SIG-M5 treated with dmso at 0.1 percent for 504 hours (cell line): ENCODE data around the gene DRC7.
"Not testable (repeated sequence)": the region's sequence is repeated elsewhere in the genome, so short reads cannot be mapped to it uniquely, and the experiment has no call there.

Experiments used
- DNase-seq: peaks from one replicate; lab custom pipeline; 2025; ENCODE audit not compliant: unreplicated experiment; lab: John Stamatoyannopoulos, UW

The DRC7 gene

DNA sequence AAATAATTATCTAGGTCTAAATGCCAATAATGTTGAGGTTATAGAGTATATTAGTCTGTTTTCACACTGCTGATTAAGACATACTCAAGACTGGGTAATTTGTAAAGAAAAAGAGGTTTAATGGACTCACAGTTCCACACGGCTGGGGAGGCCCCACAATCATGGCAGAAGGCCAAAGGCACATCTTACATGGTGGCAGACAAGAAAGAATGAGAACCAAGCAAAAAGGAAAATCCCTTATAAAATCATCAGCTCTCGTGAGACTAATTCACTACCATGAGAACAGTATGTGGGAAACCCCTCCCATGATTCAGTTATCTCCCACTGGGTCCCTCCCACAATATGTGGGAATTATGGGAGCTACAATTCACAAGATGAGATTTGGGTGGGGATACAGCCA, 38.1 kb downstream of the DRC7 start:
- DNase-seq, result no peak

DNA sequence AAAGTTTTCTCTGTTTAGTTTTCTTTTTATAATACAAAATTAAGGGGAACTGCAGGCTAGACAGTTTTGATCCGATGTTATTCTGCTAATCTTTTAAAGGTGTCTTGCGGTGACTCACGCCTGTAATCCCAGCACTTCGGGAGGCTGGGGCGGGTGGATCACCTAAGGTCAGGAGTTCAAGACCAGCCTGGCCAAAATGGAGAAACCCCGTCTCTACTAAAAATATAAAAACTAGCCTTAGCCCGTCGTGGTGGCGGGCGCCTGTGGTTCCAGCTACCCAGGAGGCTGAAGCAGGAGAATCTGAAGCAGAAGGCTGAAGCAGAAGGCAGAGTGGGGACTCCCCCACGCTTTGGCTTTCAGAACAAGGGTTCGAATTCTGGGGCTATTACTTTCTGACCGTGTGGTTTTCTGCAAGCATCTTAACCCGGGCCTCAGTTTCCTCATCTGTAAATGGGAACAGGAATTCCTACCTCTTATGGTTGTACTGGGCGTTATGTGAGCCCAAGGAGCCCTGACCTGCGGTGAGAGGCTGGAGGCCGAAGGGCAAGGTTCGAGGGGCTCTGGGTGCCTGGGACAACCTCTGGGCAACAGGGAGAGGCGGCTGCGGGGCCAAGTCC, 39.8 kb downstream of the DRC7 start:
- DNase-seq, result no peak

DNA sequence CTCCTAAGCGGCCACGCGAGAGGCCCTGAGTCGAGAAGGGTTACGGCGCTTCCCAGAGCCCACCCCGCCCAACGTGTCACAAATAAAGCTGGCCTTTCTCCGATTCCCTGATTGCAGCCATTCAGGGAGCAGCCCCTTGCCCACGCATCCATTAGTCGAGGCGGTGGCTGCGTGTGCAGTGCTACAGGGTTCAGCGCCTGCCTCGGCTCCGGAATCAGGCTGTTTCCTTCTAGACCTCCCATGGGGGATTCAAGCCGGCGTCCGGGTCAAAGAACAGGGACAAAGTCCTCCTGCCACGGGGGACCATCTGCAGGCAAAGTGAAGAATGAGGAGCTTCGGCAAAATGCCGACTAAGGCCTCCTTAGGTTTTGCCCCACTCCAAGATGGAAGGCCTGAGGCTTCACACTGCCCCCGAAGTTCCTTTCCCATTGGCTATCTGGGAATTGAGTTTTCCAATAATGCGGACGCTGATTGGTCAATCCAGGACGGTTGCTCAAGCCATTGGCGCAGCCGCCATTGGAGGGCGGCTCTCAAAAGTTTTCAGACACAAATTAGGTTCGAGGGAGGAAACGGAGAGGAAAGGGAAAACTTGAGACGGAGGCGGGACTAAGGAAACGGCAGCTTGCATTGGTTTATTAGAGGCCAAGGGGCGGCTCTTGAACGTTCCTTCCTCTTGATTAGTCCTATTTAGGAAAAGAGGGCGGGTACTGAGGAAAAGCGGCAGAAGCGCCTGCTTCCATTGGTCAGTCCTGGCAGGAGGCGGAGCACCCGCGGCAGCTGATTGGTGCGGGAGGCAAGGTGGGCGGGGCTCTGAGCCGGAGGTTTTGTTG, 40.5 kb downstream of the DRC7 start:
- DNase-seq, result peak; percentile 100

DNA sequence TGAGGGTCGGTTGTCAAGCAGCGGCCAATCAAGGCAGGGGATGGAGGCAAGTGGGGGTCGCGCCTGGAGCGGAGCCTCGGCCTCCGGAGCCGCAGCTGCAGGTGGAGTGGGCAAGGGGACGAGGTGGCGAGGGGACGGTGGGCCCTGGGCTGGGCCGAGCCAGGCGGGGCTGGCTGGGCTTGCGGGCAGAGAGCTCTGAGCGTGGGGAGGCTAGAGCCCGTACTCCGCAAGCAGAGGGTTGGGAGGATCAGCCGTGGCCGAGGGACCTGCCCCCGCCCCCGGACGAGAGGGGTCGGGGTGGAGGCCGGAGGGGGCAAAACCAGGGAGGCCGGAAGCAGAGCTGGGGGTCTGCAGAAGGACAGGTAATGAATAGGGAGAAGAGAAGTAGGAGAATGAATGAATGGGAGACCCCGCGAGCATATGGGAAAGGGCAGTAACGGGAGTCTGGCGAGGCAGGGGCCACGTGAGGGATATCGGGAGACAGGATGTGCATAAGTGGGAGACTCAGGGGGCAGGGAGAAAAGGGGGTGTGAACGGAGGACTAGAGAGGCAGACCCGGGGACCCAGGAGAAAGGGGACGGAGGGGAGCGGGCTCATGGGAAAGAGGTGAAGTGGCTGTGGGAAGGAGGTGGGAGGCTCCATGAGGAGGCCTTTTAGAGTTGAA, 41.3 kb downstream of the DRC7 start, which contains the start of gene KATNB1:
Gene KATNB1 (plus strand): TSS at position 16 of the 664 bp plus-strand sequence. CDS start 1,474 bp downstream, outside the sequence.
- DNase-seq, result no peak

DNA sequence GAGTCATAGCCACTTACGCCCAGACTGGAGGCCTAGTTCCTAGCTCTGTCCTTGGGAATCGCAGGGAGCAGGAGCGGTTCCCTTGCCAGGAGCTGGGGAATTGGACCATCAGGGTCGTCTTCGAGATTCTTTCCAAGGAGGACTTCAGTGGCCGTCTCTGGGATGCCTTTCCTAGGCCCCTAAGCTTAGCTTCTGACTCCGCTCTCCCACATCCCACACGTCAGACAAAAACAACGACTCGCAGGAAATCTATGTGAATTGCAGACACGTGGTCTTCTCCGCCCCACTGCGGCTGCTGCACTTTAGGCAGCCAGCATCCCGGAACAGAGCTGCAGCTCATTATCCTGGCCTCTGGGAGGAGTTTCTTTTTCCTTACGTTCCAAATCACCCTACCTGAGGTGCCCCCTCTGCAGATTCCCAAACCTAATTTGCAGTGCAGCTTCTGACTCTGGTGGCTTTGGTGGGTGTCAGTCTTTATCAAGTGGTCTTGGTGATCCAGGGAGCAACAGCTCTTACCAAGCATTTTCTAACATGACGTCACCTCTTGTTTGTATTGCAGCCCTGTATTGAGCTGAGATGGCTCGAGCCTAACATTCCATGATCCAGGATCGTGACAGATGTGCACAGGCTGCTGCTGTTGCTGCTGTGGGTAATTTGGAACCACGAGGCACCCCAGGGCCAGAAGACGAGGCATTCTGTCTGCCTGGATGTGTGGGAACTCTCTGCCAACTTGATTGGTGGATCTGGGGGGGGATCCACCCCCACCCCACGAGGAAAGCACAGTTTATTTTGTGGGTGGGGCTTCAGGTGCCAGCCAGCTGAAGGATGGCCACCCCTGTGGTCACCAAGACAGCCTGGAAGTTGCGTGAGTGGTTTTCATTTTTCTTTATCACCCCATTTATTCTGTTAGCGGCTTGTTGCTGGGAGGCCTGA, 42.1 kb downstream of the DRC7 start:
- peak; percentile 46 for DNase-seq

DNA sequence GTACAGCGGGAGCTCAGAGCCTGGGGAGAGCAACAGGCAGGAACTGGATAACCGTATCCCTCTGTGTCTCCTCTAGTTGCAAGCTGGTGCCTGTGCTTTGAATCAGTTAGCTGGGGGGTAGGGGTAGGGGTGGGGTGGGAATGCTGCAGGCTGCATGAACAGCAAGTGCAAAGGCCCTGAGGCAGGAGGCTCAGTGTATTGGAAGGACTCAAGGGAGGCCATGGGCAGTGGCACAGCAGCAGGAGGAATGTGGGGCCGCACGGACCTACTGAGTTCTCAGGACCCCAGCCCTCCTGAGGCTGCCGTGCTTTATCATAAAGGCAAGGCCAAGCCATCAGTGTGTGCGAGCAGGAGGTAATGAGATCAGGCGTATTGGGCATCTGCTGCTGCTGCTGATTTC, 44.2 kb downstream of the DRC7 start:
- DNase-seq, result no peak

DNA sequence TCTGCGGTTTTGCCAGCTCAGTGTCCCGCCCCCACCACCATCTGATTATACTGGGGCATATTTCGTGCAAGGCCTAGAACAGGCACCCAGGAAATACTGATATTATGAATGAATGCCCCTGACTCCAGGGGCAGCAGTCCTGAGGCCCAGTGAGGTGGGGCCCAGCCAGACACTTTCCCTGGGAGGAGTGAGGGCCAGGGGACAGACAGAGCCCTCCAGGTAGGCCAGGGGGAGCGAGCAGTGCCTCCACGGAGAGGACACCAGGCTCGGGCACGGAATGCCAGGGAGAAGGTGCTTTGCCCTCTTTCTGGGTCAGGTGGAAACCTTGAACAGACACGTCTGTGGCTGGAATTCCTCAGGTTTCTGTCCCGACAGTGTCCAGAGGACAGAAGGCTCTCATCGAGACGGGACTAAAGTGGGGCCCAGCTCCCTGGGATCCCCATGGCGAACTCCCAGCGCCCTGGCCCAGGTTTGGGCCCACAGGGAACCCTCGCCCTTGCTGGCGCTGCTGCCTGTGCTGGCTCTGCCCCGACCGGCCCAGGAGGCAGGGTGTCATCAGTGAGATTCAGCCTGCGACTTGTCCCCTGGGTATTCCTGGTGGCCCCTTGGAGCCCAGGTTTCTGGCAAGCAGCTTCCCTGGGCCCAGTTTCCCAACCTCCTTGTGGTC, 45.3 kb downstream of the DRC7 start:
- no peak for DNase-seq

DNA sequence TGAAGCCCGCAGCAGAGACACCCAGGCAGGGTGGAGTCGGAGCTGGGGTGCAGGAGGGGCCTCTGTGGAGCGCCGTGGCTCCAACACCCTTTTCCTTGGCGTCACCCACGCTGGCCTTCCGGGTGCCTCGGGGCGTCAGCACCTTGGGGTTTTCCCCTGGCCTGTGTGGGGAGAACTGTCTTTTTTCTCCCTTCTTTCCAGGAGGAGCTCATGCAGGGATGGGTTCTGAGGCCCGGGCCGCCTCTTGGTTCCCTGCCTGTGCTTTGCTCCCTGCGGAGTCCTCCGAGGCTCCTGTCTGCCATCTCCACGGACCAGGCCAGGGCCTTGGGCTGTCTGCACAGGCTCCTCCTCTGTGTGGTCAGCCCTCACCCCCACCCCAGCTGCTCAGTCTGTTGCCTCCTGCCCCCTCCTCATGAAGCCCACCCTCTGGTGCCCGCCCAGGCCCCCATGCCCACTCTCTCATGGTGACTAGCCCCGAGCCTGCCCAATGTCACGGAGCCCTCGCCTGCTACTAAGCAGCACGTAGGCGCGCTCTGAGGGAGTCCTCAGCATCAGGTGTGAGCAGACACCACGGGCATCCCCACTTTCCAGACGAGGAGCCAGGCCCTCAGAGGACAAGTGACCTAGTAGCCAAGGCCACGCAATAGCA, 45.9 kb downstream of the DRC7 start:
- no peak for DNase-seq

DNA sequence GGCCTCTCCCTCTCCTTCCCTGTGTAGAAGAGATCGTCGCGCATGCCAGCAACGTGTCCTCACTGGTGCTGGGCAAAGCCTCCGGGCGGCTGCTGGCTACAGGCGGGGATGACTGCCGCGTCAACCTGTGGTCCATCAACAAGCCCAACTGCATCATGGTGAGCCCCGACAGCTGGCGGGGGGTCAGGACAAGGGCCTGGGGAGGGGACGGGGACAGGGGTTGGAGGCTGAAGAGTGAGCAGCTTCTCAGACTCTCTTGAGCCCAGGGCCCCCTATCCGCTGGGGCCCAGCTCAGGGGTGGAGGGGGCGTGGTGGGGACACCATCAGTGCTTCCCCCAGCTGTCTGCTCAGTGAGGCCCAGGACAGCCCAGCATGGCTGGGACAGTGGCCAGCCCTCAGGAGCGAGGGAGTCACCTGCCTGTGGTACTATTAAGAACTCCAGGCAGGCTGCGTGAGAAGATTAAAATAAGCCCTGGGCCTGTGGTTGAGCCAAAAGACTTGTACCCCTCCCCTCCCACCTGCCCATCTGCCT, 47.1 kb downstream of the DRC7 start:
- no peak for DNase-seq

DNA sequence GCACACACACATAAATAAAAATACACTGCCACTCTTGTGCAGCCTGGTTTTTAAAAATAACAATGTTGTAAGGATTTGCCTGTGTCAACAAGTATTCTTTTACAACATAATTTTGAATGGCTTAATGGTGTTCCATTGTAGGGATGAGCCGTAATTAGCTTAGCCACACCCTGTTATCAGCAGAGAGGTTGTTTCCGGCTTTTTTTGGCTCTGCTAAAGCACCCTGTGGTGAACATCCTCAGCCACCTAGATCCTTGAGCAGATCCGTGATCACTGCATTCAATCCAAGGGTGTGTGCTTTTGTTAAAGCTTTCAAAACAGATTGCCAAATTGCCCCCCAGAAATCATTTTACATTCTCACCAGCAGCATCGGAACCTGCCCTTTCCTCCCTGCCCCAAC, 47.9 kb downstream of the DRC7 start:
- DNase-seq, result no peak

DNA sequence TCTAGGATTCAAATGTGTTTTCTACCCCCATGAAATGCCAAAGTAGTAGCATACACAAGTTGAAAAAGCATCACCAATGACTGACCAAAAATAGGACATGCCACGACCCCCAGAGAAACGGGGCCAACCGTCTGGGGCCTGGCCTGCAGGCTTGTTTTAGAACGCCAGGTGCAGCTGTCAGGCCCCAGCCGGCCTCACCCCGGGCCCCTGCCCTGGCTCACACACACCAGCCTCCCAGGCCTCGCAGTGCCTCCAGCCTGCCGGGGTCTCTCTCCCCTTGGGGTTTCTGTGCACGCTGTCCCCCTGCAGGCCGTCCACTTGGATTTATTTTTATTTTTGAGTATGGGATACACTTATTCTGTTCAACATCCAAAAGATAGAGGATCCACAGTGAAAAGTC, 48.9 kb downstream of the DRC7 start:
- DNase-seq, result no peak

DNA sequence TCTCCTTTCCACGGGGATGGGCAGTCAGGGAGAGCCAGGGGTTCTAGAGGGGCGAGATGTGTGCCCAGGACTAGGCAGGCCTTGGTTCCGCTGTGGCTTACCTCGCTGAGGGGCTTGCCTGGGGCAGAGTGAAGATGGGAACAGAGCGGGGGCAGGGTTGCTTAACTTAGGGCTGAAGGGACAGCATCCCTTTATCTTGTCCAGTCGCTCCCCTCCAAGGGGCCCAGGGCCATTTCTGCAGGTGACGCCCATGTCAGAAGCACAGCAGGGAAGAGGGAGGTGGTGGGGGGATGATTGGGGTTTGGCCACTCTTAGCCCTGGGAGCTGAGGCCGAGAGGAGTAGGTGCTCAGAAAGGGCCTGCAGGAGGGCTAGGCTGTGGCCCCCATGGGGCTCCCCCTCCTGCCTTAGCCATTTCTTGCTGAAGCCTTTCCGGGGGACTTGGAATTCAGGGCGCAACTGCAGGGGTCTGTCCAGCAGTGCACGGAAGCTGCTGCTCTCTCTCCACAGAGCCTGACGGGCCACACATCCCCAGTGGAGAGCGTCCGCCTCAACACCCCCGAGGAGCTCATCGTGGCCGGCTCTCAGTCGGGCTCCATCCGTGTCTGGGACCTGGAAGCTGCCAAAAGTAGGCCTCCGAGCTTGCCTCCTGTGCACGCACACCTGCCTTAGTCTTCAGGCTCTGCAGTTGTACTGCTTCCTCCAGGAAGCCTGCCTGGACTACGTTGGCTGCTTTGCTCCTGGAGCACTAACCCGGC, 49.5 kb downstream of the DRC7 start:
- no peak for DNase-seq

DNA sequence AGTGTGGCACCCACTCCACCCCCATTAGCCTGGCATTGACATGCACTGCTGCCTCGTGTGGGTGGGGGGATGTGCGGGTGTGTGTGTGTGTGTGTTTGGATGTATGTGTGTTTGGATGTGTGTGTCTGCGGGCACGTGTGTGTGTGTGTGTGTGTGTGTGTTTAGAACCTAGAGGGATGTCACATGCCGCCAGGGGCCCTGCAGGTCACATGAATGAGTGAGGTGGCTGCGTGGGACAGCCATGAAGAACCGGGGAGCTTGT, 50.0 kb downstream of the DRC7 start:
- no peak for DNase-seq

DNA sequence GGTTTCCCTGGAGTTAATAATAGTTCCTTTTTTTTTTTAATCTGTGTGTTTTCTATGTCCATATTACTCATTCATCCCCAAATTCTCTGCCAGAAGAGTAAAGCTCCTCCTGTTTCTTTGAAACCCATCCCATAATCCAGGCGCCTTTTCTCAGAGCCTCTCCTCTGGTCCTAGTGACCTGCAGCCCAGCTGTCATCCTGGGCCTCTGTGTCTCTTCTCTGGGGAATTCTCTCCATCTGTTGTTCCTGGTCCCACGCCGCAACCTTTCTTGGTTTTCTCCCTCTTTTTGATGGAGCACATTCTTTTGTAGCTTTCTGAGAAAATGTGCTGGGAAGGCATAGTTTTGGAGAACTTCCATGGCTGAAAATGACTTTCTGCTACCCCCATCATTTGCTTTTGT, 51.2 kb downstream of the DRC7 start:
- no peak for DNase-seq

DNA sequence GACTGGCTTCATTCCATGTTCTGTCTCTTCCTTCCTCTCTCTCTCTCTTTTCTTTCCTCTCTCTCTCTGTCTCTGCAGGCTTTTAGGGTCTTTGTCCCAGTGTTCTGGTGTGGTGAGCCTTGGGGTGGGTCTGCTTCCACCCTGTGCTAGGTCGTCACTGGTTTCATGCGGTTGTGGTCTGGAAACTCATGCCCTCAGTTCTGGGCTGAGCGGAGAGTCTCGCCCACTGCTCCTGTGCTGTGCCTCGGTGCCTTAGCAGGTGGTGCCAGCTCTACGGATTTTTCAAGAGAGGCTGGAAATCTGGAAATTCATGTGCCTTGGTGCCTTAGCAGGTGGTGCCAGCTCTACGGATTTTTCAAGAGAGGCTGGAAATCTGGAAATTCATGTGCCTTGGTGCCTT, 51.7 kb downstream of the DRC7 start:
- not testable (repeated sequence) for DNase-seq

DNA sequence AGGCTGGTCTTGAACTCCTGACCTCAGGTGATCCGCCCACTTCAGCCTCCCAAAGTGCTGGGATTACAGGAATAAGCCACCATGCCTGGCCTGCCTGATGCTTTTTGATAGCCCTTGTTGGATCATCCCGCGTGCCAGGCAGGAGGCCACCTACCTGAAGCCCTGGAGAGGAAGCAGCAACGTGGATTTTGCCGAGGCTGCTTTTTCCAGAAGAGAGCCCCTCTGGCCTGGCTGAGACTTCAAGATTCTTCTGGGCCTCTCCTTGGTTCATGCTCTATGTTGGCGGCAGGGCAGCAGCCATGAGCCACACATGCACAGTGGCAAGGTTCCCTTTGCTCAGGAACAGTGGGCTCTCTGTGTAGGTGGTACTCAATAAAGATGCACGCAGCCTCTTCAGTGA, 52.5 kb downstream of the DRC7 start:
- no peak for DNase-seq

DNA sequence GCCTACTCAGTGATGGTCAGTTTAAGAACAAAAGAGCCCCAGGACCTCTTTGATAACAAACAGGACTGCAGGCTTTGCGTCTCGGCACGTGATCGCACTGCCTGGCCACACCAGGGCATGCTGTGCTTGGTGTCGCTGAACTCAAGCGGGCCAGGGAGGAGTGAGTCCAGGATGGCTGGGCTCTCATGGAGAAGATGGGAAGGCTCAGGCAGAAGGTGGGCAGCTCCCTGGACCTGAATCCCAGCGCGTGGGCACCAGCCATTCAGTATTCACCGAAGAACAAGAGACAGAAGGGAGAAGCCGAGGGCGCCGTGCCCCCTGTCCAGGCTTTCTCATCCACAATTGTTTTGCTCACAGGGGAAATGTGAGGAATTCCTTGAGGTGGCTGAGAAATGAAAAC, 52.9 kb downstream of the DRC7 start:
- no peak for DNase-seq

DNA sequence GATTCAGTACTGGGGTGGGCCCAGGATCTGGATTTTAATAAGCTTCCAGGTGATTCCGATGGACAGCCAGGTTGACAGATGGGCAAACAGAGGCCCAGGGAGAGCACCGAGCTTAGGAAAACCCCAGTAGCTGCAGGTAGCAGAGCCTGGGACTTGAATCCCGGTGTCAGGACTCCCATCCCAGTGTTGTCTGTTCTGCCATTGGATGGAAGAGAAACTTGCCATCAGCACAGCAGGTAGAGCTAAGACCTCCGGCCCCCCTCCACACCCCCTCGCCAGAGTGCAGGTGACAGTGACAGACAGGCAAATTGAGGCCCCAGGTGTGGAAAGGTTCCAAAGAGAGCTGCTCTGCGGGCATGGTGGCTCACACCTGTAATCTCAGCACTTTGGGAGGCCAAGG, 53.4 kb downstream of the DRC7 start:
- no peak for DNase-seq

DNA sequence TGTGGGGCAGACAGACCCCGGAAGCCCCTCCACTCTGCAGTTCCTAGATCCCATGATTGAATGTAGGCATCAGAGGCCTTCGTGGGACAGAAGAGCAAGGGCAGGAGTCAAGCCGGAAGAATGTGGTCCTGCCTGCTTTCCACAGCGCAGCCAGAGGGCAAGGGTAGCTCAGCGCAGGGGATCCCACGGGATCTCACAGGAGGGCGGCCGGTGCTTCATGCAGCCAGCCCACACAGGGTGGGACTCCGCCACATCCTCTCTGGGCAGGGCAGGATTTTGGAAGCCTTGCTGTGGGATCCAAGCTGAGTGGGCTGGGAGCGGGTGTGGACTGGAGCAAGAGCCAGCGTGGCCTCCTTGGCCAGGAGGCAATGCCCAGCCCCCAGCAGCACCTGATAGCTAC, 54.0 kb downstream of the DRC7 start:
- DNase-seq, result no peak
